ENCODE data around the gene LAX1. TPM values are rescaled to one million over a fixed set of nuclear protein-coding genes. Genes with fewer than 3 reads are reported as not detected.

LAX1 gene
- polyA plus RNA-seq, 1 donor, result 0.27 TPM

GRCh38 chr1:203807196-203807595, 42.2 kb downstream of the LAX1 start:
- no peak overlapping the region for H3K4me3 ChIP-seq (ENCODE audit: low read length)
- no peak overlapping the region for H3K27ac ChIP-seq (ENCODE audit: low read length)
- DNase-seq, result no peak
- H3K36me3 ChIP-seq (ENCODE audit: control insufficient read depth, insufficient read depth, low read length), result peaks cover 42% of the 10 kb centered on the region
- no peaks in the 10 kb centered on the region for H3K27me3 ChIP-seq (ENCODE audit: control insufficient read depth, insufficient read depth, low read length)
- no CpG with 5 or more reads among the region's 2 CpGs for whole genome bisulfite sequencing (ENCODE audit: insufficient coverage, low lambda C conversion rate)
- H3K4me1 ChIP-seq (ENCODE audit: control insufficient read depth, insufficient read depth, low read length), result no peaks in the 10 kb centered on the region
- no peaks in the 10 kb centered on the region for H3K9me3 ChIP-seq (ENCODE audit: control insufficient read depth, low read depth, low read length)

DNA sequence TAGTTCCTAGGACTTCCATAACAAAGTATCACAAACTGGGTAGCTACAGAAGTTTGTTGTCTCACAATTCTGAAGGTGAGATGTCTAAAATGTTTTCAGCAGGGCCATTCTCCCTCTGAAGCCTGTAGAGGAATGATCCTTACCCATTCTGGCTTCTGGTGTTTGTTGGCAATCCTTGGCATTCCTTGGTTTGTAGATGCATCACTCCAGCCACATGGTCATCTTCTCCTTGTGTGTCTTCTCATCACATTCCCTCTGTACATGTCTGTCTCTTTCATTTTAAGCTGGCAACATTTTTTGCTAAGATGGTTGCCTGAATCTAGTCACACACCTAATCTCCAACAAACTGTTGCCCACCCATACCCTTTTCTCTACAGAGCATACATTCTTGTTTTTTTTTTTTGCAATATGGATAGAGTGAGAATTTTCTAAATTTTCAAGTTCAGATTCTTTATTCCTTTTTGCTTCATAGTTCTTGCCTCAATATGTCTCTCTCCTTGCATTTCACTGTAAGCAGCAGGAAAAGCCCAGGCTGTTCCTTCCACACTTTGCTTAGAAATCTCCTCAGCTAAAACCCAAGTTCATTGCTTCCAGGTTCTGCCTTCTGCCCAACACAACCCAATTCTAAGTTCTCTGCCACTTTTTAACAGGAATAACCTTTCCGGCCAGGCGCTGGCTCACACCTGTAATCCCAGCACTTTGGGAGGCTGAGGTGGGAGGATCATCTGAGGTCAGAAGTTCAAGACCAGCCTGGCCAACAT, 48.8 kb downstream of the LAX1 start:
- no peaks in the 10 kb centered on the region for H3K4me1 ChIP-seq (ENCODE audit: control insufficient read depth, insufficient read depth, low read length)
- no peak for DNase-seq
- no peak overlapping the region for H3K27ac ChIP-seq (ENCODE audit: low read length)
- H3K36me3 ChIP-seq (ENCODE audit: control insufficient read depth, insufficient read depth, low read length), result peaks cover 38% of the 10 kb centered on the region
- no peaks in the 10 kb centered on the region for H3K9me3 ChIP-seq (ENCODE audit: control insufficient read depth, low read depth, low read length)
- H3K27me3 ChIP-seq (ENCODE audit: control insufficient read depth, insufficient read depth, low read length), result no peaks in the 10 kb centered on the region
- no peak overlapping the region for H3K4me3 ChIP-seq (ENCODE audit: low read length)
- no CpG with 5 or more reads among the region's 2 CpGs for WGBS (ENCODE audit: insufficient coverage, low lambda C conversion rate)

DNA sequence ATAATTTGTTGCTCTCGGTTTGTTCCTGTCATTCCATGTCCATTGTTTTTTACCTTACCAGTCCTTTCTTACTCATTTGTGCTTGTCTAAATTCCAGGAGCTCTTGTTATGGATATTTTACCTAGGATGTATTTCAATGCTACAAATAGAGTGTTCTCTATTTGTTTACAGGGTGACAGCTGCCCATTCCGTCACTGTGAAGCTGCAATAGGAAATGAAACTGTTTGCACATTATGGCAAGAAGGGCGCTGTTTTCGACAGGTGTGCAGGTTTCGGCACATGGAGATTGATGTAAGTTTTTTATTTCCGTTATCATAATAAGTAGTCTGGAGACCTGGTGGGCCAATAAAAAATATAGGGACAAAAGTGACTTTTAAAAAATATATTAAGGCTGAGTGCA, 53.4 kb downstream of the LAX1 start:
- no peaks in the 10 kb centered on the region for H3K4me1 ChIP-seq (ENCODE audit: control insufficient read depth, insufficient read depth, low read length)
- H3K27ac ChIP-seq (ENCODE audit: low read length), result no peak overlapping the region
- no CpG with 5 or more reads among the region's 6 CpGs for WGBS (ENCODE audit: insufficient coverage, low lambda C conversion rate)
- H3K4me3 ChIP-seq (ENCODE audit: low read length), result no peak overlapping the region
- DNase-seq, result no peak
- peaks cover 70% of the 10 kb centered on the region for H3K36me3 ChIP-seq (ENCODE audit: control insufficient read depth, insufficient read depth, low read length)
- H3K27me3 ChIP-seq (ENCODE audit: control insufficient read depth, insufficient read depth, low read length), result no peaks in the 10 kb centered on the region
- no peaks in the 10 kb centered on the region for H3K9me3 ChIP-seq (ENCODE audit: control insufficient read depth, low read depth, low read length)

DNA sequence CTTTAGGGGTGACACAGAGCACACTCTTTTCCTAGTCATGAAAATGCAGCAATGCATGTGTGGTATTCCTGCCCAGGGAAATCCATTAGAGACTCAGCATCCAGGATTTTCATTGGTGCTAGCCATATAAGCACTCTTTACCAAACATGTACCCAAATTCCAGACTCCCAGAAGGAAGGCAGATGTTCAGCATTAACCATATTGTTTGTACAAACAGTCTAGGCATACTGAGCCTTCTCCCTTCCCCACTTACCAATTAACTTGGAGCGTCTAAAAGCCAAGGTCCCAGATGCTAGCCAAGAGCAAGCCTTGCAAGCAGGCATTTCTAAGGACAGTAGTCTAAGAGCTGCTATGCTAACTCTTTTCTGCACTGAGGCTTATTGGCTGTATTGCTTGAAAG, 58.3 kb downstream of the LAX1 start:
- Histone ChIP-seq H3K9me3 (ENCODE audit: control insufficient read depth, low read depth, low read length) (no peaks in the 10 kb centered on the region), H3K27me3 (ENCODE audit: control insufficient read depth, insufficient read depth, low read length) (no peaks in the 10 kb centered on the region), H3K4me1 (ENCODE audit: control insufficient read depth, insufficient read depth, low read length) (no peaks in the 10 kb centered on the region), H3K4me3 (ENCODE audit: low read length) (no peak overlapping the region), H3K36me3 (ENCODE audit: control insufficient read depth, insufficient read depth, low read length) (peaks cover 63% of the 10 kb centered on the region), H3K27ac (ENCODE audit: low read length) (no peak overlapping the region)
- no CpG with 5 or more reads among the region's 1 CpG for WGBS (ENCODE audit: insufficient coverage, low lambda C conversion rate)
- DNase-seq, result no peak

Other genes with a start within 250 kb of the LAX1 start
- 66.1 TPM for gene ATP2B4, start 138.4 kb upstream of the LAX1 start, polyA plus RNA-seq
- 18.6 TPM for gene ZBED6, start 30.4 kb downstream of the LAX1 start, polyA plus RNA-seq
- gene ZC3H11A, start 30.4 kb downstream of the LAX1 start, polyA plus RNA-seq, result 114 TPM
- gene SNRPE, start 96.4 kb downstream of the LAX1 start, polyA plus RNA-seq, result 150 TPM